Endothelial cell of umbilical vein (primary cell): ENCODE data around the gene PTPN2. TPM values are rescaled to one million over a fixed set of nuclear protein-coding genes. Genes with fewer than 3 reads are reported as not detected.

Source experiments
- BruUV-seq: library from RNA; stranded (reverse); fragments of 400-500 nt; replicated peaks from 2 replicates; lab custom pipeline; 2021; lab: Mats Ljungman, UMichigan
- CTCF ChIA-PET: fragments of 300-600, 350-600 bp; sonication (Branson Sonifier 250); formaldehyde crosslinking; loops from one replicate; lab custom pipeline; 2021; ENCODE audit warnings: antibody characterized with exemption, inconsistent platforms; lab: Charles Lee
- POLR2A ChIA-PET: fragments of 300-600, 350-600 bp; sonication (Branson Sonifier 250); formaldehyde crosslinking; loops from one replicate; lab custom pipeline; 2021; ENCODE audit warnings: antibody characterized with exemption, inconsistent platforms; lab: Charles Lee
- DNase-seq: peaks from one replicate; pipeline ENCODE4 v3.0.0-alpha.2; 2011; ENCODE audit warnings: low read depth, low spot score
- FAIRE-seq: peaks from 2 replicates; lab custom pipeline; 2011; peaks lifted over from hg19 to GRCh38; lab: Jason Lieb, UNC
- H2AFZ ChIP-seq: 2 replicates; pipeline ENCODE4 v1.6.0; 2012; ENCODE audit warnings: low read depth, low read length, control low read depth, inconsistent platforms
- H3K27ac ChIP-seq: 2 replicates; pipeline ENCODE4 v1.5.1; 2011; ENCODE audit warnings: low read depth, mild to moderate bottlenecking, control low read depth, low read length, moderate library complexity; ENCODE audit not compliant: insufficient read depth
- H3K27me3 ChIP-seq, 2 experiments: 2 replicates each; pipeline versions ENCODE4 v1.6.0 to v1.6.1; 2011; ENCODE audit warnings: low read length in 2 of 2, mixed read lengths in 1 of 2; ENCODE audit not compliant: control insufficient read depth in 2 of 2, insufficient read depth in 2 of 2
- H3K36me3 ChIP-seq, 2 experiments: 2 replicates in 1 of 2; 3 replicates in 1 of 2; pipeline ENCODE4 v1.5.1; 2011; ENCODE audit warnings: low read length in 2 of 2, mild to moderate bottlenecking in 1 of 2, moderate library complexity in 1 of 2; ENCODE audit not compliant: control insufficient read depth in 2 of 2, insufficient read depth in 2 of 2; ENCODE audit errors: extremely low read depth in 1 of 2
- H3K4me1 ChIP-seq: 3 replicates; pipeline ENCODE4 v1.5.1; 2011; ENCODE audit warnings: mild to moderate bottlenecking, low read length; ENCODE audit not compliant: control insufficient read depth, insufficient read depth; ENCODE audit errors: extremely low read depth
- H3K4me2 ChIP-seq: 2 replicates; pipeline ENCODE4 v1.6.1; 2011; ENCODE audit warnings: low read length, control low read depth, mixed read lengths; ENCODE audit not compliant: insufficient read depth
- H3K4me3 ChIP-seq, 3 experiments: fragments of 200-600 bp in 1 of 3; sonication (generic), shearing (Covaris generic) in 1 of 3; replicated peaks in 1 of 3; 2 replicates each; pipeline ENCODE4 v1.5.1; 2011 to 2016; ENCODE audit warnings: control low read depth in 3 of 3, low read length in 3 of 3, mild to moderate bottlenecking in 2 of 3, inconsistent platforms in 1 of 3, low read depth in 1 of 3, moderate library complexity in 1 of 3; ENCODE audit not compliant: insufficient read depth in 1 of 3
- H3K79me2 ChIP-seq: 2 replicates; pipeline ENCODE4 v1.6.0; 2012; ENCODE audit warnings: low read length, inconsistent platforms; ENCODE audit not compliant: control insufficient read depth, insufficient read depth
- H3K9ac ChIP-seq: replicated peaks from 2 replicates; pipeline ENCODE3; 2011; ENCODE audit warnings: low read length, control low read depth; ENCODE audit not compliant: insufficient read depth; ENCODE audit errors: extremely low read depth
- H3K9me1 ChIP-seq: replicated peaks from 3 replicates; pipeline ENCODE4 v1.6.0; 2011; ENCODE audit warnings: mild to moderate bottlenecking, low read length; ENCODE audit not compliant: control insufficient read depth, insufficient read depth; ENCODE audit errors: extremely low read depth
- H3K9me3 ChIP-seq: replicated peaks from 2 replicates; pipeline ENCODE4 v1.5.1; 2012; ENCODE audit warnings: low read length, inconsistent platforms; ENCODE audit not compliant: control insufficient read depth, insufficient read depth
- H4K20me1 ChIP-seq: replicated peaks from 2 replicates; pipeline ENCODE3; 2011; ENCODE audit warnings: mild to moderate bottlenecking, low read length; ENCODE audit not compliant: control insufficient read depth, insufficient read depth; ENCODE audit errors: extremely low read depth
- EZH2 ChIP-seq: IDR thresholded peaks from 2 replicates; pipeline ENCODE4 v1.6.1; 2012; ENCODE audit warnings: borderline replicate concordance, low read depth, mild to moderate bottlenecking, moderate library complexity, low read length, inconsistent platforms; ENCODE audit not compliant: severe bottlenecking
- FOS ChIP-seq: IDR thresholded peaks from 2 replicates; pipeline ENCODE4 v1.6.1; 2011; ENCODE audit warnings: mild to moderate bottlenecking, low read length, moderate library complexity, borderline replicate concordance; ENCODE audit not compliant: insufficient read depth
- GATA2 ChIP-seq: IDR thresholded peaks from 2 replicates; pipeline ENCODE4 v1.7.0; 2011; ENCODE audit warnings: low read depth, mild to moderate bottlenecking, moderate library complexity, mixed read lengths, low read length; ENCODE audit not compliant: insufficient read length, insufficient read depth
- JUN ChIP-seq: IDR thresholded peaks from 2 replicates; pipeline ENCODE4 v1.6.1; 2011; ENCODE audit warnings: borderline replicate concordance, low read depth; ENCODE audit not compliant: insufficient read length, insufficient read depth
- MYC ChIP-seq: IDR thresholded peaks from one replicate; pipeline ENCODE4 v1.6.1; 2011; ENCODE audit warnings: mild to moderate bottlenecking, low read depth, low read length
- POLR2A ChIP-seq: IDR thresholded peaks from 2 replicates; pipeline ENCODE4 v1.6.1; 2012; ENCODE audit warnings: low read depth, mild to moderate bottlenecking, control low read depth, low read length
- POLR2AphosphoS5 ChIP-seq: IDR thresholded peaks from 2 replicates; pipeline ENCODE4 v1.6.1; 2012; ENCODE audit warnings: low read depth, mild to moderate bottlenecking, control low read depth, low read length, moderate library complexity; ENCODE audit not compliant: insufficient read depth
- dilution Hi-C: fragments of 300-500 bp; cut with MboI; formaldehyde crosslinking; loops from one replicate; pipeline ENCODE4 v1.15.0; 2019; ENCODE audit warnings: low sequenced_read_pairs; ENCODE audit not compliant: extremely low pct_ligation_motif_present
- intact Hi-C: fragments of 100-400 bp; cut with micrococcal nuclease; formaldehyde crosslinking; loops from one replicate; pipeline ENCODE4 v1.10.0; 2022
- polyA plus RNA-seq, 4 experiments: library from polyadenylated mRNA; depleted of rRNA in 3 of 4; stranded (reverse) in 3 of 4; unstranded in 1 of 4; fragments of >200 nt; gene quantifications; 2 replicates each; pipeline versions ENCODE4 v1.2.1 to v1.2.3, GENCODE V29; 2011 to 2012; ENCODE audit warnings: missing spikeins in 1 of 4
- total RNA-seq: library from RNA; stranded (reverse); gene quantifications from 2 replicates; pipeline ENCODE4 v1.2.3, GENCODE V29; 2021
- TF ChIP-seq, protein P1 (sequence below): IDR thresholded peaks from 2 replicates; pipeline ENCODE4 v1.6.1; 2011; ENCODE audit not compliant: insufficient read depth, insufficient read length
- TF ChIP-seq, protein P2 (sequence below), 2 donors: IDR thresholded peaks; 1 replicate in 1 of 2; 2 replicates in 1 of 2; pipeline ENCODE4 v1.5.1; 2011; ENCODE audit warnings: low read length in 2 of 2, mild to moderate bottlenecking in 2 of 2, moderate library complexity in 2 of 2, control low read depth in 1 of 2, inconsistent platforms in 1 of 2, low read depth in 1 of 2; ENCODE audit not compliant: insufficient read depth in 1 of 2; ENCODE audit errors: extremely low read depth in 1 of 2

The PTPN2 gene
- total and polyA plus RNA-seq, 2 donors (not counting 3 experiments of a cell fraction or from before 2014, with no cell fraction given) = 8.2 to 20.9 TPM

DNA sequence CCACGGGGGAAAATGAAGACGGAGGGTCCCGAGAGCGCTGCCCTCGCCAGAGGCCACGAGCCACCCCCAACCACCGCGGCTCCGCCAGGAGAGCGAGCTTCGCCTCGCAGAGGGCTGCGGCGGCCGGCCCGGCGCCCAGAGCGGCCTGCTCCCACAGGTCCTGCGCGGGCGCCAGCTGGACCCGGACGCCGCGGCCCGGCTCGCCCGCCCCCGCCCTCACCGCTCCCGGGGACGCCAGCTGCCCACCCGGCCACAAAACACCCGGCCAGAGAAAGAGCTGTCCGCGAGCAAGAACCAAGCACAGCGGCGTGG is 709 bp downstream of the PTPN2 start:
- TF ChIP-seq GATA2 (no peak), POLR2A (no peak), MYC (no peak), FOS (no peak), POLR2AphosphoS5 (no peak), EZH2 (no peak), JUN (no peak)
- TF ChIP-seq, protein P1, sequence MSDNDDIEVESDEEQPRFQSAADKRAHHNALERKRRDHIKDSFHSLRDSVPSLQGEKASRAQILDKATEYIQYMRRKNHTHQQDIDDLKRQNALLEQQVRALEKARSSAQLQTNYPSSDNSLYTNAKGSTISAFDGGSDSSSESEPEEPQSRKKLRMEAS = no peak
- TF ChIP-seq, protein P2, sequence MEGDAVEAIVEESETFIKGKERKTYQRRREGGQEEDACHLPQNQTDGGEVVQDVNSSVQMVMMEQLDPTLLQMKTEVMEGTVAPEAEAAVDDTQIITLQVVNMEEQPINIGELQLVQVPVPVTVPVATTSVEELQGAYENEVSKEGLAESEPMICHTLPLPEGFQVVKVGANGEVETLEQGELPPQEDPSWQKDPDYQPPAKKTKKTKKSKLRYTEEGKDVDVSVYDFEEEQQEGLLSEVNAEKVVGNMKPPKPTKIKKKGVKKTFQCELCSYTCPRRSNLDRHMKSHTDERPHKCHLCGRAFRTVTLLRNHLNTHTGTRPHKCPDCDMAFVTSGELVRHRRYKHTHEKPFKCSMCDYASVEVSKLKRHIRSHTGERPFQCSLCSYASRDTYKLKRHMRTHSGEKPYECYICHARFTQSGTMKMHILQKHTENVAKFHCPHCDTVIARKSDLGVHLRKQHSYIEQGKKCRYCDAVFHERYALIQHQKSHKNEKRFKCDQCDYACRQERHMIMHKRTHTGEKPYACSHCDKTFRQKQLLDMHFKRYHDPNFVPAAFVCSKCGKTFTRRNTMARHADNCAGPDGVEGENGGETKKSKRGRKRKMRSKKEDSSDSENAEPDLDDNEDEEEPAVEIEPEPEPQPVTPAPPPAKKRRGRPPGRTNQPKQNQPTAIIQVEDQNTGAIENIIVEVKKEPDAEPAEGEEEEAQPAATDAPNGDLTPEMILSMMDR (IDR thresholded peaks at IDR 0.05; ENCODE audit: extremely low read depth in 1 of 2, insufficient read depth in 1 of 2, low read depth in 1 of 2, low read length in 2 of 2) = no peak
- peaks cover 6% of the 10 kb centered on the region for H3K4me1 ChIP-seq
- no peaks in the 10 kb centered on the region for H3K27me3 ChIP-seq
- H3K4me2 ChIP-seq = peak overlapping the region; percentile 87
- no peaks in the 10 kb centered on the region for H3K36me3 ChIP-seq
- FAIRE-seq (no peak), DNase-seq (no peak)
- no peaks in the 10 kb centered on the region for H3K9me1 ChIP-seq
- no TSS peak for BruUV-seq
- peaks cover 39% of the 10 kb centered on the region for H3K79me2 ChIP-seq
- ChIA-PET CTCF (interaction anchor here (0.6 to 4.1 kb wide), 11 partner anchors 12 to 276 kb away, joined by 3 to 21 read pairs (median 4); no protein-coding TSS in a partner anchor), POLR2A (interaction anchor here (0.6 to 1.3 kb wide), 11 partner anchors 12 to 462 kb away, joined by 3 to 11 read pairs (median 4); no protein-coding TSS in a partner anchor)
- H2AFZ ChIP-seq = peak overlapping the region; percentile 92
- intact Hi-C loops = loop anchor here (2.0 to 5.0 kb wide), 3 partner anchors 55 to 491 kb away; partner anchors contain the start of gene SEH1L
- dilution Hi-C loops = no loop called here
- peak overlapping the region; percentile 32 to 79 (median 72) for H3K4me3 ChIP-seq
- H3K27ac ChIP-seq = peak overlapping the region; percentile 97
- H4K20me1 ChIP-seq = no peaks in the 10 kb centered on the region
- no peaks in the 10 kb centered on the region for H3K9me3 ChIP-seq
- H3K9ac ChIP-seq = peak overlapping the region; percentile 98
